H1 (cell line): ENCODE data around the gene NFIX.

Experiments
- CTCF ChIP-seq, 3 experiments: IDR thresholded peaks; 1 replicate in 2 of 3; 2 replicates in 1 of 3; pipeline versions ENCODE4 v1.5.1 to v1.6.1; 2011; ENCODE audit warnings: low read length in 3 of 3, mild to moderate bottlenecking in 3 of 3, inconsistent platforms in 2 of 3, low read depth in 1 of 3, moderate library complexity in 1 of 3; ENCODE audit not compliant: insufficient read depth in 1 of 3; ENCODE audit errors: control extremely low read depth in 1 of 3
- EP300 ChIP-seq, 2 experiments: IDR thresholded peaks; 1 replicate in 1 of 2; 2 replicates in 1 of 2; pipeline ENCODE4 v1.6.1; 2011 to 2012; ENCODE audit warnings: low read depth in 2 of 2, low read length in 2 of 2, mild to moderate bottlenecking in 2 of 2, borderline replicate concordance in 1 of 2, inconsistent platforms in 1 of 2, moderate library complexity in 1 of 2
- MAFK ChIP-seq: IDR thresholded peaks from 2 replicates; pipeline ENCODE4 v1.6.1; 2012; ENCODE audit warnings: low read depth, mild to moderate bottlenecking, improper control_type of control experiment, low read length
- POLR2AphosphoS5 ChIP-seq: IDR thresholded peaks from 2 replicates; pipeline ENCODE4 v1.6.1; 2011; ENCODE audit warnings: low read depth, low read length
- SUZ12 ChIP-seq: fragments of 200-600 bp; sonication (generic); IDR thresholded peaks from 2 replicates; pipeline ENCODE4 v1.6.1; 2012; ENCODE audit warnings: mild to moderate bottlenecking, inconsistent platforms, low read length, moderate library complexity, mixed read lengths

GRCh38 chr19:13110099-13110610, 114.9 kb downstream of the NFIX start:
- no peak for TF ChIP-seq SUZ12
- no peak for TF ChIP-seq EP300 (IDR thresholded peaks at IDR 0.05; ENCODE audit: borderline replicate concordance in 1 of 2, low read depth in 2 of 2, low read length in 2 of 2)
- no peak for TF ChIP-seq CTCF (IDR thresholded peaks at IDR 0.05; ENCODE audit: control extremely low read depth in 1 of 3, insufficient read depth in 1 of 3, low read depth in 1 of 3, low read length in 3 of 3)
- TF ChIP-seq POLR2AphosphoS5, result no peak
- no peak for TF ChIP-seq MAFK
